ENCODE measurements around the gene SATB1.
"Not testable (repeated sequence)": the region's sequence is repeated elsewhere in the genome, so short reads cannot be mapped to it uniquely, and the experiment has no call there.

Gene SATB1

DNA sequence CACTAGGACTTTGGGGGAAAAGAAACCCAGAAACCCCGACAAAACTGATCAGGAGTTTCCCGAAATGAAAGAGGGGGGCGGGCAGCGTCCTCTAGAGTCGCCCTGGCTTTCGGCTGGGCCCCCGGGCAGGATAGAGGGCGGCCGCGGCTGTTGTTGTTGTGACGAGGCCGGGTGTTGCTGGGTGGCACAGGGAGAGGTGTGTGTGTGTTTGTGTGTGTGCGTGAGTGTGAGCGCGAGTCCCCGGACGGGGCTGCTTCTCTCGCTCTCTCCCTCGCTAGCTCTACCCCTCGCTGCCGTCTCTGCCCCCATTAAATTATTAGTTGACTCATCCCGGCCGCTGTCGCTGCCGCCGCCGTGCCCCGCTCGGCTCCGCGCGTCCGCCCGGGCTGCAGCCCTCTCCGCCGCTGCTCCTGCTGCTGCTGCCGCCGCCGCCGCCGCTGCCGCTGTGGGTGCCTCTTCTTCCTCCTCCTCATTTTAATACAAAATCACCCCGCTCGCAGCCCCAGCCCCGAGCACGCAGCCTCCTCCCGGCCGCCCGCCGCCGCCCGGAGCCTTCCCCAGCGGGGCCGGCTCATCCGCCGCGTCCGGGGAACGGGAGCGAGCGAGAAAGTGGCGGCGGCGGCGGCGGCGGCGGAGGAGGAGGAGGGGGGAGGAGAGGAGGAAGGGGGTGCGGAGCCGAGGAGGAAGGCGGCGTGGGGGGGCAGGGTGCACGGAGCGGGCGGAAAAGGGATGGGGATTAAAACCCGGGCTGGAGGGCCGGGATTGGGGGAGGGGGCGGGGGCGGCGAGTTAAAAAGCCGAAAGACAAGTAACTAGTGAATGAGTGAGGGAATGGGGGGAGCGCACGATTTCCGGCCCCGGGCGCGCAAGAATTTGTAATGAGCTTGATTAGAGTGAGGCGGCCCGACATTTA lies at the start of gene SATB1:
Gene SATB1, minus strand, starts transcription at position 611 of the 912 bp plus-strand sequence. CDS start 4,372 bp downstream, outside the sequence.
- peak; percentile 74 for DNase-seq

GRCh38 chr3:18474202-18474601 lies 49.1 kb upstream of the SATB1 start:
- DNase-seq, result no peak

- DNase-seq, result no peak
These were observed 44.6 kb upstream of the SATB1 start for GRCh38 chr3:18469775-18470174.

DNA sequence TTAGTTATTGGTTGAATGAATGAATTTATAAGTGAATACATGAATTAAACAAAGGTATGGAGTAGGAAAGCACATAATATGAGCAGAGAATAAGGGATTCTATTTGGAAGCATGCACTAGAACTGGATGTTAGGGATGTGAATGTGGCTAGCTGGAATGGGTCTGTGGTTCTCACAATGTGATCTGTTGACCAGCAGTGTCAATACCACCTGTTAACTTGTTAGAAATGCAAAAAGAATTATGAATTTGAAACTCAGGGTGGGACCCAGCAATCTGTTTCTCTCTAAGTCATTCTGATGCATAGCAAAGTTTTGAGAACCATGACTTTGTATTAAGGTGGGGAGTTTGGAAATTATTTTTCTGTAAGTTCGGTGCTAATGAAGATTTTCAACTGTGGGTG lies 41.0 kb upstream of the SATB1 start:
- DNase-seq, result no peak

DNA sequence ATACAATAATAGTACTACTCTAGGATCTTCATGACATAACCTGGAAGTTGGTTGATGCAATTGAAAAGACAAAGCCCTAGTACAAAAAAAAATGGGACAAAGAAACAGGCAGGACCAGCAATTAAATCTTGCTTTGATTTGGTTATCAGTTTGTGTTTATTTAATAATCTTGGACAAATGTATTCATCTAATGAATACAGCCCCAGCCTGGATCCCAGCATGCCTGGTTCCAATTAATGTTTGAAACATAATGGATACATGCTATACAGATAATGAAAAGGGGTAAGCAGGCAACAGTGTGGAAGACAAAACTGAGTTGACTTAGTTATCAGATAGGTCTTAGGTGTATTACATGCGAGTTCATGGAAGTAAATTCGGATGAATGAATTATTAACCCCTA lies 29.6 kb upstream of the SATB1 start:
- DNase-seq, result no peak

DNA sequence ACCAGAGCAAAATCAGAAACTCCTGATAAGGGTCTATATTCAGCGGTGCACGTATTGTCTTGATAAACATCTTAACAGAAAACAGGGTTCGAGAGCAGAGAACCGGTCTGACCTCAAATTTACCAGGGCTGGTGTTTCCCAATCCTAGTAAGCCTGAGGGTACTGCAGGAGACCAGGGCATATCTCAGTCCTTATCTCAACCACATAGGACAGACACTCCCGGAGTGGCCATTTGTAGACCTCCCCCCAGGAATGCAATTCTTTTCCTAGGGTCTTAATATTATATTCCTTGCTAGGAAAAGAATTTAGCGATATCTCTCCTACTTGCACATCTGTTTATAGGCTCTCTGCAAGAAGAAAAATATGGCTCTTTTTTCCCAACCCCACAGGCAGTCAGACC lies 24.5 kb upstream of the SATB1 start:
- DNase-seq, result not testable (repeated sequence)

DNA sequence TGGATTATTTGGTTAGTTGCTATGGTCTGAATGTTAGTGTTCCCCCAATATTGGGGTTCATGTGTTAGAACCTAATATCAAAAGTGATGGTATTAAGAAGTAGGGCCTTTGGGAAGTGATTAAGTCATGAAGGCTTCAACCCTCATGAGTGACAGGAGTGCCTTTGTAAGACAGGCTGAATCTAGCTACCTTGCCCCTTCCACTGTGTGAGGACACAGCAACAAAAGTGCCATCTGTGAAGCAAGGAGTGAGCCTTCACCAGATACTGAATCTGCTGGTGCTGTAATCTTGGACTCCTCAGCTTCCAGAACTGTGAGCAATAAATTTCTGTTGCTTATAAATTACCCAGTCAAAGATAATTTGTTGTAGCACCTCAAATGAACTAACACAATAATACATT lies 22.6 kb upstream of the SATB1 start:
- DNase-seq, result no peak

- DNase-seq, result no peak
These were observed 21.1 kb upstream of the SATB1 start for GRCh38 chr3:18446149-18446825.

DNA sequence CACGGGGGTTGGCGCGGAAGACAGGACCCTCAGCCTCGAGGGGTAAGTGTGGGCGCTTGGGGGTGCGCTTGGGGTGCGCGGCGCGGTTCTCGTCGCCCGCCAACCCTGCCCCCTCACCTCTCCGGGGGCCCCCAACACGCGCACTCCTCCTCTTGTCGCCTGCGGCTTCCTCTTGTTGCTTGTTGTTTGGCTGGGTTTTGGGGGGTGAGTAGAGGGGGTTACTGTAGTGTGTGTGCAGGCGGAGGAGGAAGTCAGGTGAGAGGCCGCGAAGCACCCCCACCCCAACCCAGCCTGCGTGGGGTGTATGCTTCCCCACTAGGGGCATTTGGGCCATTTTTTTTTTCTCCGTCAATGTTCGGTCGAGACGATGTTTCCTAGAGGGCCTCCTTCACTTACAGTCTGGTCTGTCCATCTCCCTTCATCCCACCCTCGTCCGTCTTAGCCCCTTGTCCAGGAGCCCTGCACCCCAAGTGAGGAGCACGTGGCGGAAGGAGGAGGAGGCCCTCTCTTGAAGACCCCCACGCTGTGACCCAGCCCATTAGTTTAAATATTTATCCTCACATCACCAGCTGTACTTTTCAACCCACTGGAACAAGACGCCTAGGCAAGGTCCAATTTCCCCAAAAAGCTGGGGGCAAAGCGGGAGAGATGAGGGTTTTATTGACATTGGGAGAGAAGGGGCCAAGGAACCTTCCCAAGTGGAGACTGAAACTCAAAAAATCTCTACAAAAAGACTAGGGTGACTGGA lies 20.4 kb upstream of the SATB1 start:
- DNase-seq, result peak; percentile 73

DNA sequence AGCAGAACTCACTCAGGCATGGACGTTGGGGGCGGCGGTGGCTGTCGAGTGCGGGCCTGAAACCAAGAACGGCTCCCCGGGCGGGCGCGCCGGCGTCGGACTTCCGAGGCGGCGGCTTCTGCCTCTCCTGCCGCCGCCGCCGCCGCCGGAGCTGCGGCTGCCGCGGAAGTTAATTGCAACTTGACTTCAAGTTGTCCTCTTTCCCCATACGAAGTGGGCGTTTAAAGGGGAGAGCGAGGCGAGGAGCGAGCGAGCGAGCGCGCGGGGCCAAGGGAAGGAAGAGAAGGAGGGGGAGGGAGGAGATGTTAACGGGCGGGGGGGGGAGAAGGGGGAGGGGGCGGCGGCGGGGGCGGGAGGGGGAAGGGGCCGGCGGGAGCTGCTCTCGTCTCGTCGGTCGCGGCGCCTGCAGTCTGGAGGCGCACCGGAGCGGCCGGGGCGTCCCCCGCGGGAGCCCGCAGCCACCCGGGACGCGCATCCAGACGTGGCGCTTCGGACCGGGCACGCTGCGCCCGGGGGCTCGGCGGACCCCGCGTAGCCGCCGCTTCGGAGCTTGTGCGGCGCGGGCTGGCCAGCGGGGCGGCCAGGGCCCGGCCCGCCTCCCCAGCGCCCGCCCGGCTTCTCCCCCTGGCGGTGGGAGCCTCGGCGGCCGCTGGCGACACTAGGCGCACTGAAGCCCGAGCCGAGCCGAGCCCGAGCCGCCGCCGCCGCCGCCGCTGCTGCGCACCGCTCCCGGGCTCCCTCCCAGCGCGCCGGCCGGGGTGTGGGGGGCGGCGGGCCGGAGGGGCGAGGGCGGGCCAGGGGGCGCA lies 19.7 kb upstream of the SATB1 start:
- peak; percentile 79 for DNase-seq

DNA sequence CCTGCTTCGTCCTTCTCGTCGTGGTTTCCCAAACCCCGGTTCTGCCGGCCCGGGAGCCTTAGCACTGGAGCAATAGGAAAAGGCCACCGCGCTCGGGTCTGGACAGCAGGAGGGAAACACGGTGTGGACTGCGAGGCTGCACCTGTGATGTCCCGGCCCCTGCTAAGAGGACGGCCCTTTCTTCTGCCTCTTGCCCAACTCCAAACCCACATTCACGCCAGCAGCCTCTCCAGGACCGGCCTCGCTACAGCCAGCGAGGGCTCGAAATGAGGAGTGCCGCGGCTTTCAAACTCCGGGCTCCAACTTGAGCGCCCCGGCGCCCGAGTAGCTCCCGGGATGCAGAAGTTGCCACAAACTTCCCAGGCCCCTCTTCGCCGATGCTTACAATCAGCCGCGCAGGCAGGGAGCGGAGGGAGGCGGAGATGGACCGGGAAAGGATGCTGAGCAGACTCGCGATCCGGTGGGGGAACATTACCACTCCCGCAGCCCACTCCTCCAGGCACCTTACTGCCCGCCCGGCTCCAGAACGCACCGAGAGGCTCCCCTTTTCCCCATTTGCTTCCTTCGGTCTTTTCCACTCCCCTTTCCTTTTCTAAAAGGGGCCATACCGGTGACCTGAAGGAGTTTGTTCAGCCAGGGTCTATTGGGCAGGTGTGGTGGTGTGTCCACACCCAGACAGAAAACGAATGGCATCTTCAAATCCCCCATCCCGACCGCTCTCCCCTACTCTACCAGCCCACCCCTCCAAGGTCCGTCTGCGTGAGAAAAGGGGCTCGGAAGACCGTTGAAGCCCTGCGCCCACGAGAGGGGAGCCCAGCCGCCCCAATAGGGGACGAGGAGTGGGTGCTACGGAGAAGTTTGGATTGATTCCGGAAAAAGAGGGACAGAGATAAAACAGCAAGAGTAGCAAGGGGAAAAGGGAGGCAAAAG lies 18.8 kb upstream of the SATB1 start:
- DNase-seq, result peak; percentile 31

DNA sequence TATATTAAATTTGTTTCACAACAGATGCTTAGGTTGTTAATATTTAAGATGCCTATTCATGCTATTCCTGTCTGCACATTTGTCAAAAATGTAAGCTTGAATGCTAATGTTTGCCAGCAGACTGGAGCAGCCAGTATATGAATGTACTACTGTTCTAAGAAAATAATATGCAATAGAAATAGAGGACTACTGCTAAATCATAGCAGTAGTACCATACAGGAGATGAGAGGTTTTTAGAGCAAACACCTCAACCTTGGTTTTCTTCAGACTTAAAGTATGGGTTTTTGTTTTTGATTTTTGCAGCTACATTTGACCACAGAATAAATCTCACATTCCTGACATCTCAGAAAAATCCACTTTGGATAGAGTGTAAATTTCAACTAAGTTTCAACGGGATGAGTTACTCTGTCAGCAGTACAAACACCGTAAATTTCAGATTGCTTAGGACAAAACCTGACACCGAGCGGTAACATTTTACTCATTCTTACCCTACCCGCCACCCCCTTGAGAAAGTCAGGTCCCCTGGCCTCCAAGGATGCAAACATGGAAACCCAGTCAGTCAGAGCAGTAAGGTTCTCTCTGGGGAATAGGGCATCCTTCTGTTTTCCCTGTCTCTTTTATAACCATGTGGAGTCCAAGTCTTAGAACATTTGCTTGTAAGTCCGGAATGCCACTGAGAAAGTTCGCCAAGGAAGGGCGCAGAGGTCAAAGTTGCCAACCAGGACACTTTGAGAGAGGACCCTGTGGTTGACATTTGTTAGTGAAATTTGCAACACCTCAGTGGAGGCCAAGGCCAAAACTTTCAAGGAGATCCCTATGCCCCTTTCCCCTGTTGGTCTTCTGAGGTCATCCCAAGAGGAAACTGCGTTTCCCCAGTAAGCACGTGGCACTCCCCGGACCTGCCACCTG lies 17.9 kb upstream of the SATB1 start:
- DNase-seq, result peak; percentile 38

GRCh38 chr3:18441551-18441950 lies 16.4 kb upstream of the SATB1 start:
- DNase-seq, result no peak

GRCh38 chr3:18440066-18440722 lies 15.1 kb upstream of the SATB1 start:
- DNase-seq, result no peak

- DNase-seq, result no peak
These were observed 14.1 kb upstream of the SATB1 start for GRCh38 chr3:18439281-18439680.

DNA sequence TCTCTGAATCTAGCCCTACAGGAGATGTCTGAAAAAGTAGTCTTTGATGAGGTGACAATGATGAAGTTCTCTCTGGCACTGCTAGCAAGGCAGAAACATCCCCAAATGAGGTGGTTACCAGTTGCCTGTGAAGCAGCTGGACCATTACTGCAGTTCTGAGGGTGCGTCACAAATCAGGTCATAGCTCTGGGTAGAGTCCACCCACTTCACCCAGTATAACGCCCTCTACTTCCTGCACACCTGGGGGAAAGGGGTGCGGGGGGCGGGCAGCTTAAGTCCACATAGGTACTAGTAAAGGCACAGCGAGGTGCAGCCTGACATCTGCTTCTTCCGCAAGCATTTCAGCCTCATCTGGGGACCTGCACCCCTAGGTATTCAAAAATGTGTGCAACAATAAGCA lies 13.4 kb upstream of the SATB1 start:
- peak; percentile 52 for DNase-seq

- DNase-seq, result no peak
These were observed 11.1 kb upstream of the SATB1 start for GRCh38 chr3:18436213-18436612.

GRCh38 chr3:18434711-18435110 lies 9.6 kb upstream of the SATB1 start:
- no peak for DNase-seq

- DNase-seq, result no peak
These were observed 7.6 kb upstream of the SATB1 start for GRCh38 chr3:18432752-18433151.

DNA sequence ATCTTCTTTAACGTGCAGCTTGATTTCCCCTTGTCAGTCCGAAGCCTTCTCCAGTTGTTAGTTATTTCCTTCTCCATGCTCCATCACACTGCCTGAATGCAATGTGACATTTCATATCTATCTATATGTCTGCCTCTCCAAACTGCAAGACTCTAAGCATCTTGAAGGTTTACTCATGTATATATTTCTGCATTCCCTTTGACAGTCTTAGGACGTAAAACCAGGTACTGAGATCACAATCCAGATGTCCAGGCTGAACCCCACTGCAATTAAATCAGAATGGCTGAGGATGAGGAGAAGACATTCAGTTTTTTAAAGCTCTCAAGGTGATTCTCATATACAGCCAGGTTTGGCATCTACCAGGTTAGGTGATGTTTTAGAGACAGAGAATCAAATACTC lies 6.1 kb upstream of the SATB1 start:
- DNase-seq, result no peak

Data from activated naive CD4-positive, alpha-beta T cell treated with anti-CD3 and anti-CD28 coated beads, Interleukin-2, amount 50 U/mL, for 16 hours (primary cell).